ENCODE results near the gene EXOC1L.
A peak's percentile ranks its signal among the peaks of the same experiment; 100 is the strongest.
"Not testable (repeated sequence)": the region's sequence is repeated elsewhere in the genome, so short reads cannot be mapped to it uniquely, and the experiment has no call there.

Gene EXOC1L

GRCh38 chr4:55838356-55838755 lies 18.8 kb downstream of the EXOC1L start:
- DNase-seq (ENCODE audit: low read depth), result no peak

GRCh38 chr4:55838952-55839351 lies 19.4 kb downstream of the EXOC1L start:
- DNase-seq (ENCODE audit: low read depth), result no peak

- DNase-seq (ENCODE audit: low read depth), result no peak
Measured at GRCh38 chr4:55840956-55841355, 21.4 kb downstream of the EXOC1L start.

GRCh38 chr4:55841373-55842239 lies 22.0 kb downstream of the EXOC1L start:
- not testable (repeated sequence) for DNase-seq (ENCODE audit: low read depth)

- not testable (repeated sequence) for DNase-seq (ENCODE audit: low read depth)
Measured at GRCh38 chr4:55842312-55842711, 22.7 kb downstream of the EXOC1L start.

GRCh38 chr4:55849724-55850123 lies 30.1 kb downstream of the EXOC1L start:
- DNase-seq (ENCODE audit: low read depth), result no peak

GRCh38 chr4:55851885-55852284 lies 32.3 kb downstream of the EXOC1L start:
- DNase-seq (ENCODE audit: low read depth), result no peak

- peak; percentile 90 for DNase-seq (ENCODE audit: low read depth)
Measured at GRCh38 chr4:55853484-55854046, 34.0 kb downstream of the EXOC1L start, which contains the start of gene EXOC1. Gene EXOC1 (plus strand): TSS chr4:55853648. CDS start chr4:55858324, 4,676 bp downstream.

- DNase-seq (ENCODE audit: low read depth), result no peak
Measured at GRCh38 chr4:55854129-55854528, 34.5 kb downstream of the EXOC1L start.

GRCh38 chr4:55857586-55857985 lies 38.0 kb downstream of the EXOC1L start:
- no peak for DNase-seq (ENCODE audit: low read depth)

GRCh38 chr4:55859711-55860110 lies 40.1 kb downstream of the EXOC1L start:
- no peak for DNase-seq (ENCODE audit: low read depth)

- no peak for DNase-seq (ENCODE audit: low read depth)
Measured at GRCh38 chr4:55864577-55865223, 45.1 kb downstream of the EXOC1L start.

GRCh38 chr4:55865228-55865806 lies 45.7 kb downstream of the EXOC1L start:
- no peak for DNase-seq (ENCODE audit: low read depth)

- DNase-seq (ENCODE audit: low read depth), result no peak
Measured at GRCh38 chr4:55866290-55866907, 46.8 kb downstream of the EXOC1L start.

- DNase-seq (ENCODE audit: low read depth), result peak; percentile 46
Measured at GRCh38 chr4:55866973-55867574, 47.5 kb downstream of the EXOC1L start.

GRCh38 chr4:55868581-55869090 lies 49.0 kb downstream of the EXOC1L start:
- DNase-seq (ENCODE audit: low read depth), result no peak

- DNase-seq (ENCODE audit: low read depth), result no peak
Measured at GRCh38 chr4:55871299-55871800, 51.8 kb downstream of the EXOC1L start.

- no peak for DNase-seq (ENCODE audit: low read depth)
Measured at GRCh38 chr4:55874831-55875230, 55.2 kb downstream of the EXOC1L start.

- no peak for DNase-seq (ENCODE audit: low read depth)
Measured at GRCh38 chr4:55876387-55876786, 56.8 kb downstream of the EXOC1L start.

- DNase-seq (ENCODE audit: low read depth), result no peak
Measured at GRCh38 chr4:55879224-55879623, 59.6 kb downstream of the EXOC1L start.

- no peak for DNase-seq (ENCODE audit: low read depth)
Measured at GRCh38 chr4:55880652-55881280, 61.2 kb downstream of the EXOC1L start.
